ENCODE measurements around the gene MBD1. TPM values are rescaled to one million over a fixed set of nuclear protein-coding genes. Genes with fewer than 3 reads are reported as not detected.
A peak's percentile ranks its signal among the peaks of the same experiment; 100 is the strongest.
"Not testable (repeated sequence)": the region's sequence is repeated elsewhere in the genome, so short reads cannot be mapped to it uniquely, and the experiment has no call there.

Gene MBD1
- total RNA-seq, 1 donor from 2014 or later = 65.3 TPM

- DNase-seq (ENCODE audit: extremely low read depth, low read depth, low spot score) = no peak
These were observed 16.5 kb upstream of the MBD1 start for GRCh38 chr18:50297621-50298442.

GRCh38 chr18:50293039-50293438 lies 11.7 kb upstream of the MBD1 start:
- no peak for DNase-seq (ENCODE audit: extremely low read depth, low read depth, low spot score)

- no peak for DNase-seq (ENCODE audit: extremely low read depth, low read depth, low spot score)
These were observed 7.8 kb upstream of the MBD1 start for GRCh38 chr18:50289108-50289443.

- not testable (repeated sequence) for DNase-seq (ENCODE audit: extremely low read depth, low read depth, low spot score)
These were observed 7.2 kb upstream of the MBD1 start for GRCh38 chr18:50288348-50289107.

GRCh38 chr18:50287441-50288347 lies 6.4 kb upstream of the MBD1 start, which contains the start of gene CXXC1:
Gene CXXC1 (minus strand): TSS chr18:50287692. CDS start chr18:50287589, 103 bp downstream.
- peak; percentile 97 for DNase-seq (ENCODE audit: extremely low read depth, low read depth, low spot score)

- DNase-seq (ENCODE audit: extremely low read depth, low read depth, low spot score) = no peak
These were observed 5.7 kb upstream of the MBD1 start for GRCh38 chr18:50287028-50287440.

GRCh38 chr18:50286391-50287027 lies 5.2 kb upstream of the MBD1 start:
- no peak for DNase-seq (ENCODE audit: extremely low read depth, low read depth, low spot score)

GRCh38 chr18:50285631-50286321 lies 4.5 kb upstream of the MBD1 start:
- DNase-seq (ENCODE audit: extremely low read depth, low read depth, low spot score) = no peak

- no peak for DNase-seq (ENCODE audit: extremely low read depth, low read depth, low spot score)
These were observed 3.7 kb upstream of the MBD1 start for GRCh38 chr18:50285071-50285470.

GRCh38 chr18:50284255-50284885 lies 3.0 kb upstream of the MBD1 start:
- no peak for DNase-seq (ENCODE audit: extremely low read depth, low read depth, low spot score)

- DNase-seq (ENCODE audit: extremely low read depth, low read depth, low spot score) = no peak
These were observed 2.3 kb upstream of the MBD1 start for GRCh38 chr18:50283469-50284209.

GRCh38 chr18:50282521-50283335 lies 1.4 kb upstream of the MBD1 start:
- no peak for DNase-seq (ENCODE audit: extremely low read depth, low read depth, low spot score)

- no peak for DNase-seq (ENCODE audit: extremely low read depth, low read depth, low spot score)
These were observed 723 bp upstream of the MBD1 start for GRCh38 chr18:50281972-50282520.

GRCh38 chr18:50280707-50281294 lies 522 bp downstream of the MBD1 start:
- DNase-seq (ENCODE audit: extremely low read depth, low read depth, low spot score) = no peak

- no peak for DNase-seq (ENCODE audit: extremely low read depth, low read depth, low spot score)
These were observed 1.6 kb downstream of the MBD1 start for GRCh38 chr18:50279752-50280151.

- no peak for DNase-seq (ENCODE audit: extremely low read depth, low read depth, low spot score)
These were observed 3.4 kb downstream of the MBD1 start for GRCh38 chr18:50277942-50278341.

GRCh38 chr18:50276452-50276851 lies 4.9 kb downstream of the MBD1 start:
- DNase-seq (ENCODE audit: extremely low read depth, low read depth, low spot score) = no peak

Measured in glomerular endothelial cell (primary cell).